HCT116 (cell line): ENCODE data around the gene TMEM176B. TPM values are rescaled to one million over a fixed set of nuclear protein-coding genes. Genes with fewer than 3 reads are reported as not detected.

Experiments
- ATAC-seq: fragments of 200-7000 bp; cut with Tn5 transposase; 2 replicates; pipeline ENCODE4 v1.9.1; 2020; ENCODE audit warnings: mild to moderate bottlenecking, moderate library complexity
- BruUV-seq: library from RNA; stranded (reverse); fragments of 400-500 nt; replicated peaks from 2 replicates; lab custom pipeline; 2021; lab: Mats Ljungman, UMichigan
- CTCF ChIA-PET: fragments of 300-600 bp; sonication (Branson Sonifier 250); formaldehyde crosslinking; loops from one replicate; lab custom pipeline; 2021; ENCODE audit warnings: antibody characterized with exemption; lab: Charles Lee
- POLR2A ChIA-PET: fragments of 300-600, 350-600 bp; sonication (Branson Sonifier 250); formaldehyde crosslinking; loops from one replicate; lab custom pipeline; 2021; ENCODE audit warnings: antibody characterized with exemption; lab: Charles Lee
- RAD21 ChIA-PET, 2 experiments: fragments of 300-600 bp; sonication (Branson Sonifier 250); formaldehyde crosslinking; loops; one replicate each; lab custom pipeline; 2023; ENCODE audit warnings: low total read pairs in 2 of 2; ENCODE audit not compliant: uncharacterized antibody in 2 of 2, unreplicated experiment in 2 of 2, low non-redundant PET in 1 of 2; lab: Charles Lee
- DNase-seq: peaks from one replicate; pipeline ENCODE4 v3.0.0-alpha.2; 2010; ENCODE audit warnings: low read depth, low spot score
- H2AFZ ChIP-seq: fragments of 200-600 bp; shearing (Covaris generic), sonication (generic); 2 replicates; pipeline ENCODE4 v1.6.1; 2017; ENCODE audit warnings: low read depth, mixed run types, mixed read lengths, antibody characterized with exemption, low read length; ENCODE audit not compliant: poor library complexity, severe bottlenecking
- H3K27ac ChIP-seq: 2 replicates; pipeline ENCODE4 v1.5.1; 2012; ENCODE audit warnings: low read depth, low read length
- H3K27me3 ChIP-seq: fragments of 200-600 bp; sonication (generic); 2 replicates; pipeline ENCODE4 v1.6.1; 2016; ENCODE audit warnings: mixed run types, low read length, mixed read lengths; ENCODE audit not compliant: insufficient read depth
- H3K36me3 ChIP-seq, 2 experiments: fragments of 200-500 bp in 1 of 2; fragments of 200-600 bp in 1 of 2; sonication (Bioruptor generic) in 1 of 2; sonication (generic) in 1 of 2; 2 replicates each; pipeline versions ENCODE4 v1.5.1 to v1.6.1; 2014 to 2016; ENCODE audit warnings: low read length in 2 of 2, inconsistent platforms in 1 of 2, mixed read lengths in 1 of 2, mixed run types in 1 of 2; ENCODE audit not compliant: insufficient read depth in 2 of 2, control insufficient read depth in 1 of 2
- H3K4me1 ChIP-seq, 2 experiments: fragments of 200-600 bp in 1 of 2; sonication (generic) in 1 of 2; 2 replicates each; pipeline versions ENCODE4 v1.5.1 to v1.6.1; 2012 to 2017; ENCODE audit warnings: low read length in 2 of 2, inconsistent platforms in 1 of 2, mild to moderate bottlenecking in 1 of 2, mixed read lengths in 1 of 2, mixed run types in 1 of 2, moderate library complexity in 1 of 2; ENCODE audit not compliant: insufficient read depth in 2 of 2, control insufficient read depth in 1 of 2
- H3K4me2 ChIP-seq: fragments of 200-600 bp; sonication (generic); 2 replicates; pipeline ENCODE4 v1.6.1; 2017; ENCODE audit warnings: mixed run types, low read length, mixed read lengths
- H3K4me3 ChIP-seq, 2 experiments: fragments of 200-600 bp in 1 of 2; sonication (generic) in 1 of 2; replicated peaks in 1 of 2; 2 replicates each; pipeline ENCODE4 v1.5.1; 2011 to 2016; ENCODE audit warnings: low read length in 2 of 2, control low read depth in 1 of 2, low read depth in 1 of 2, mild to moderate bottlenecking in 1 of 2, mixed read lengths in 1 of 2, mixed run types in 1 of 2
- H3K79me2 ChIP-seq: fragments of 200-600 bp; sonication (generic); 2 replicates; pipeline ENCODE4 v1.6.1; 2017; ENCODE audit warnings: mild to moderate bottlenecking, mixed run types, low read length, moderate library complexity, mixed read lengths; ENCODE audit not compliant: insufficient read depth
- H3K9ac ChIP-seq: fragments of 200-600 bp; sonication (generic); 2 replicates; pipeline ENCODE4 v1.6.1; 2016; ENCODE audit warnings: low read length, mixed read lengths
- H3K9me2 ChIP-seq: fragments of 200-600 bp; sonication (generic), shearing (Covaris generic); 2 replicates; pipeline ENCODE4 v1.6.1; 2017; ENCODE audit warnings: mixed run types, mild to moderate bottlenecking, moderate library complexity; ENCODE audit not compliant: insufficient read depth
- H3K9me3 ChIP-seq, 2 experiments: fragments of 200-500 bp in 1 of 2; fragments of 200-600 bp in 1 of 2; sonication (Bioruptor generic) in 1 of 2; sonication (generic) in 1 of 2; 2 replicates each; pipeline ENCODE4 v1.6.1; 2014 to 2017; ENCODE audit warnings: low read length in 2 of 2, mixed read lengths in 2 of 2, inconsistent platforms in 1 of 2, low read depth in 1 of 2, mild to moderate bottlenecking in 1 of 2, mixed run types in 1 of 2, moderate library complexity in 1 of 2; ENCODE audit not compliant: control insufficient read depth in 1 of 2, insufficient read depth in 1 of 2
- H4K20me1 ChIP-seq: fragments of 200-600 bp; sonication (generic), shearing (Covaris generic); 2 replicates; pipeline ENCODE4 v1.6.1; 2017; ENCODE audit warnings: mixed run types, mild to moderate bottlenecking, moderate library complexity; ENCODE audit not compliant: insufficient read depth
- ATF3 ChIP-seq: IDR thresholded peaks from 2 replicates; pipeline ENCODE4 v1.6.1; 2012
- CBX3 ChIP-seq: IDR thresholded peaks from 2 replicates; pipeline ENCODE4 v1.6.1; 2012; ENCODE audit warnings: low read depth
- CEBPB ChIP-seq: IDR thresholded peaks from 2 replicates; pipeline ENCODE4 v1.6.1; 2012; ENCODE audit warnings: low read depth
- EGR1 ChIP-seq: IDR thresholded peaks from 2 replicates; pipeline ENCODE4 v1.6.1; 2012; ENCODE audit warnings: low read depth
- EZH2 ChIP-seq: fragments of 200-600 bp; sonication (generic); IDR thresholded peaks from 2 replicates; pipeline ENCODE4 v1.6.1; 2017; ENCODE audit warnings: antibody characterized with exemption, mixed run types
- EZH2phosphoT487 ChIP-seq: fragments of 200-600 bp; IDR thresholded peaks from 2 replicates; pipeline ENCODE4 v1.6.1; 2018; ENCODE audit warnings: antibody characterized with exemption, borderline replicate concordance
- JUND ChIP-seq: IDR thresholded peaks from 2 replicates; pipeline ENCODE4 v1.6.1; 2012
- POLR2A ChIP-seq: IDR thresholded peaks from 2 replicates; pipeline ENCODE4 v1.7.0; 2011; ENCODE audit warnings: borderline replicate concordance; ENCODE audit not compliant: insufficient read depth, insufficient read length; ENCODE audit errors: extremely low read depth
- POLR2AphosphoS5 ChIP-seq: IDR thresholded peaks from 2 replicates; pipeline ENCODE4 v1.6.1; 2011; ENCODE audit warnings: mild to moderate bottlenecking, low read depth, low read length, moderate library complexity
- RAD21 ChIP-seq: IDR thresholded peaks from 2 replicates; pipeline ENCODE4 v1.6.1; 2012; ENCODE audit warnings: low read depth, mild to moderate bottlenecking
- SIN3A ChIP-seq: IDR thresholded peaks from 2 replicates; pipeline ENCODE4 v1.6.1; 2012; ENCODE audit warnings: low read depth
- SP1 ChIP-seq: IDR thresholded peaks from 2 replicates; pipeline ENCODE4 v1.6.1; 2012; ENCODE audit warnings: low read depth
- SRF ChIP-seq: IDR thresholded peaks from 2 replicates; pipeline ENCODE4 v1.6.1; 2012; ENCODE audit warnings: low read depth
- ZBTB33 ChIP-seq: IDR thresholded peaks from 2 replicates; pipeline ENCODE4 v1.6.1; 2011; ENCODE audit warnings: mild to moderate bottlenecking, low read length, moderate library complexity; ENCODE audit not compliant: insufficient replicate concordance; ENCODE audit errors: extremely low read depth
- ZNF274 ChIP-seq: fragments of 200-500 bp; sonication (Bioruptor generic); IDR thresholded peaks from 2 replicates; pipeline ENCODE4 v1.6.1; 2014; ENCODE audit warnings: mild to moderate bottlenecking, low read depth, low read length, inconsistent platforms
- intact Hi-C: fragments of 100-400 bp; cut with micrococcal nuclease; formaldehyde crosslinking; loops from 2 replicates; pipeline ENCODE4 v1.10.0; 2022
- total RNA-seq: library from RNA; stranded (reverse); gene quantifications from one replicate; pipeline ENCODE4 v1.2.1, GENCODE V29; 2021; ENCODE audit not compliant: unreplicated experiment
- TF ChIP-seq, protein P1 (sequence below): IDR thresholded peaks from 2 replicates; pipeline ENCODE4 v1.6.1; 2012; ENCODE audit warnings: low read depth
- TF ChIP-seq, protein P2 (sequence below), 3 experiments: fragments of 200-600 bp in 1 of 3; sonication (generic) in 1 of 3; IDR thresholded peaks in 2 of 3; conservative IDR thresholded peaks in 1 of 3; 2 replicates each; pipeline ENCODE4 v1.5.1; 2012 to 2017; ENCODE audit warnings: low read depth in 2 of 3, low read length in 2 of 3, antibody characterized with exemption in 1 of 3, borderline replicate concordance in 1 of 3, control low read depth in 1 of 3, mild to moderate bottlenecking in 1 of 3, mixed read lengths in 1 of 3, mixed run types in 1 of 3, moderate library complexity in 1 of 3; ENCODE audit not compliant: insufficient read depth in 1 of 3

The TMEM176B gene
- total RNA-seq, 1 experiment from 2014 or later = 0.42 TPM

DNA sequence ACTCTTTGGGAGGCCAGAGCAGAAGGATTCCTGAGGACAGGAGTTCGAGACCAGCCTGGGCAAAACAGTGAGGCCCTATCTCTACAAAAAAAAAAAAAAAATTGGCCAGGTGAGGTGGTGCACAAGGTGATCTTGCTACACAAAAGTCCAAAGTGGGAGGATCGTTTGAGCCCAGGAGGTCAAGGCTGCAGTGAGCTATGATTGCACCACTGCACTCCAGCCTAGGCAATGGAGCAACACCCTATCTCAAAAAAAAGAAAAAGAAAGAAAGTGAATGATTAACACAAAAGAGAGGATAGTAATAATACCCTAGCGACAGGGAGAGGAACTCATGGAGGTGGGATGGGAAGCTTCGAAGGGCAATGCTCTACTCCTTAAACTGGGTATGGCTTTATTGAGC, 30.4 kb downstream of the TMEM176B start:
- Histone ChIP-seq H3K27ac (no peak overlapping the region), H3K79me2 (no peaks in the 10 kb centered on the region), H2AFZ (no peak overlapping the region), H3K4me1 (no peaks in the 10 kb centered on the region), H3K9ac (no peak overlapping the region), H3K9me2 (no peaks in the 10 kb centered on the region), H3K4me2 (no peak overlapping the region), H3K36me3 (no peaks in the 10 kb centered on the region), H3K9me3 (no peaks in the 10 kb centered on the region), H4K20me1 (no peaks in the 10 kb centered on the region), H3K27me3 (peaks cover 12% of the 10 kb centered on the region; the same call in 1 of the 2 replicates), H3K4me3 (no peak overlapping the region)
- intact Hi-C loops = loop anchor here (10.0 kb wide), 1 partner anchor 245 kb away; no protein-coding TSS in a partner anchor
- DNase-seq (no peak), ATAC-seq (no peak)
- CTCF ChIA-PET = no interaction called here
- RAD21 ChIA-PET = no interaction called here
- POLR2A ChIA-PET = no interaction called here
- no TSS peak for BruUV-seq
- TF ChIP-seq POLR2AphosphoS5 = no peak
- no peak for TF ChIP-seq POLR2A
- no peak for TF ChIP-seq SRF
- no peak for TF ChIP-seq CEBPB
- TF ChIP-seq SIN3A = no peak
- no peak for TF ChIP-seq JUND
- TF ChIP-seq EZH2phosphoT487 = no peak
- TF ChIP-seq, protein P1, sequence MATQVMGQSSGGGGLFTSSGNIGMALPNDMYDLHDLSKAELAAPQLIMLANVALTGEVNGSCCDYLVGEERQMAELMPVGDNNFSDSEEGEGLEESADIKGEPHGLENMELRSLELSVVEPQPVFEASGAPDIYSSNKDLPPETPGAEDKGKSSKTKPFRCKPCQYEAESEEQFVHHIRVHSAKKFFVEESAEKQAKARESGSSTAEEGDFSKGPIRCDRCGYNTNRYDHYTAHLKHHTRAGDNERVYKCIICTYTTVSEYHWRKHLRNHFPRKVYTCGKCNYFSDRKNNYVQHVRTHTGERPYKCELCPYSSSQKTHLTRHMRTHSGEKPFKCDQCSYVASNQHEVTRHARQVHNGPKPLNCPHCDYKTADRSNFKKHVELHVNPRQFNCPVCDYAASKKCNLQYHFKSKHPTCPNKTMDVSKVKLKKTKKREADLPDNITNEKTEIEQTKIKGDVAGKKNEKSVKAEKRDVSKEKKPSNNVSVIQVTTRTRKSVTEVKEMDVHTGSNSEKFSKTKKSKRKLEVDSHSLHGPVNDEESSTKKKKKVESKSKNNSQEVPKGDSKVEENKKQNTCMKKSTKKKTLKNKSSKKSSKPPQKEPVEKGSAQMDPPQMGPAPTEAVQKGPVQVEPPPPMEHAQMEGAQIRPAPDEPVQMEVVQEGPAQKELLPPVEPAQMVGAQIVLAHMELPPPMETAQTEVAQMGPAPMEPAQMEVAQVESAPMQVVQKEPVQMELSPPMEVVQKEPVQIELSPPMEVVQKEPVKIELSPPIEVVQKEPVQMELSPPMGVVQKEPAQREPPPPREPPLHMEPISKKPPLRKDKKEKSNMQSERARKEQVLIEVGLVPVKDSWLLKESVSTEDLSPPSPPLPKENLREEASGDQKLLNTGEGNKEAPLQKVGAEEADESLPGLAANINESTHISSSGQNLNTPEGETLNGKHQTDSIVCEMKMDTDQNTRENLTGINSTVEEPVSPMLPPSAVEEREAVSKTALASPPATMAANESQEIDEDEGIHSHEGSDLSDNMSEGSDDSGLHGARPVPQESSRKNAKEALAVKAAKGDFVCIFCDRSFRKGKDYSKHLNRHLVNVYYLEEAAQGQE = no peak
- no peak for TF ChIP-seq ZNF274
- no peak for TF ChIP-seq RAD21
- no peak for TF ChIP-seq ATF3
- TF ChIP-seq CBX3 = no peak
- TF ChIP-seq EGR1 = no peak
- no peak for TF ChIP-seq EZH2
- TF ChIP-seq ZBTB33 = no peak
- no peak for TF ChIP-seq SP1
- TF ChIP-seq, protein P2, sequence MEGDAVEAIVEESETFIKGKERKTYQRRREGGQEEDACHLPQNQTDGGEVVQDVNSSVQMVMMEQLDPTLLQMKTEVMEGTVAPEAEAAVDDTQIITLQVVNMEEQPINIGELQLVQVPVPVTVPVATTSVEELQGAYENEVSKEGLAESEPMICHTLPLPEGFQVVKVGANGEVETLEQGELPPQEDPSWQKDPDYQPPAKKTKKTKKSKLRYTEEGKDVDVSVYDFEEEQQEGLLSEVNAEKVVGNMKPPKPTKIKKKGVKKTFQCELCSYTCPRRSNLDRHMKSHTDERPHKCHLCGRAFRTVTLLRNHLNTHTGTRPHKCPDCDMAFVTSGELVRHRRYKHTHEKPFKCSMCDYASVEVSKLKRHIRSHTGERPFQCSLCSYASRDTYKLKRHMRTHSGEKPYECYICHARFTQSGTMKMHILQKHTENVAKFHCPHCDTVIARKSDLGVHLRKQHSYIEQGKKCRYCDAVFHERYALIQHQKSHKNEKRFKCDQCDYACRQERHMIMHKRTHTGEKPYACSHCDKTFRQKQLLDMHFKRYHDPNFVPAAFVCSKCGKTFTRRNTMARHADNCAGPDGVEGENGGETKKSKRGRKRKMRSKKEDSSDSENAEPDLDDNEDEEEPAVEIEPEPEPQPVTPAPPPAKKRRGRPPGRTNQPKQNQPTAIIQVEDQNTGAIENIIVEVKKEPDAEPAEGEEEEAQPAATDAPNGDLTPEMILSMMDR (IDR thresholded peaks at IDR 0.05 in 2 of 3, conservative IDR thresholded peaks at IDR 0.05 in 1 of 3; ENCODE audit: borderline replicate concordance in 1 of 3, insufficient read depth in 1 of 3, low read depth in 2 of 3, low read length in 2 of 3) = no peak
